Keratinocyte (primary cell): ENCODE results near the gene MAEA. TPM values are rescaled to one million over a fixed set of nuclear protein-coding genes. Genes with fewer than 3 reads are reported as not detected.
"Not testable (repeated sequence)": the region's sequence is repeated elsewhere in the genome, so short reads cannot be mapped to it uniquely, and the experiment has no call there.

Experiments used
- DNase-seq: peaks from one replicate; pipeline ENCODE4 v3.0.0-alpha.2; 2011; ENCODE audit warnings: low read depth, missing footprints, low spot score
- FAIRE-seq: peaks from 2 replicates; lab custom pipeline; 2011; peaks lifted over from hg19 to GRCh38; lab: Jason Lieb, UNC
- H2AFZ ChIP-seq: 2 replicates; pipeline ENCODE4 v1.6.0; 2012; ENCODE audit warnings: low read length, control low read depth, inconsistent platforms; ENCODE audit not compliant: control insufficient read depth
- H3K27ac ChIP-seq: 2 replicates; pipeline ENCODE4 v1.5.1; 2011; ENCODE audit warnings: low read length; ENCODE audit not compliant: control insufficient read depth, insufficient read depth
- H3K27me3 ChIP-seq: 3 replicates; pipeline ENCODE4 v1.6.0; 2011; ENCODE audit warnings: low read length; ENCODE audit not compliant: control insufficient read depth, insufficient read depth; ENCODE audit errors: extremely low read depth
- H3K36me3 ChIP-seq, 2 experiments: 2 replicates in 1 of 2; 3 replicates in 1 of 2; pipeline ENCODE4 v1.5.1; 2011; ENCODE audit warnings: low read length in 2 of 2, mild to moderate bottlenecking in 1 of 2; ENCODE audit not compliant: control insufficient read depth in 2 of 2, insufficient read depth in 2 of 2; ENCODE audit errors: extremely low read depth in 1 of 2
- H3K4me1 ChIP-seq: 3 replicates; pipeline ENCODE4 v1.5.1; 2011; ENCODE audit warnings: low read length; ENCODE audit not compliant: control insufficient read depth, insufficient read depth; ENCODE audit errors: extremely low read depth
- H3K4me2 ChIP-seq: 3 replicates; pipeline ENCODE4 v1.6.0; 2011; ENCODE audit warnings: low read depth, low read length; ENCODE audit not compliant: control insufficient read depth, insufficient read depth; ENCODE audit errors: extremely low read depth
- H3K4me3 ChIP-seq, 3 experiments: fragments of 200-600 bp in 1 of 3; sonication (generic) in 1 of 3; 2 replicates in 2 of 3; 3 replicates in 1 of 3; pipeline ENCODE4 v1.5.1; 2011 to 2016; ENCODE audit warnings: low read length in 3 of 3, mild to moderate bottlenecking in 3 of 3, control low read depth in 2 of 3, inconsistent platforms in 1 of 3, low read depth in 1 of 3, mixed read lengths in 1 of 3, mixed run types in 1 of 3, moderate library complexity in 1 of 3; ENCODE audit not compliant: control insufficient read depth in 2 of 3, insufficient read depth in 2 of 3; ENCODE audit errors: extremely low read depth in 1 of 3
- H3K79me2 ChIP-seq: 2 replicates; pipeline ENCODE4 v1.6.0; 2012; ENCODE audit warnings: low read length; ENCODE audit not compliant: control insufficient read depth, insufficient read depth
- H3K9ac ChIP-seq: 3 replicates; pipeline ENCODE4 v1.6.0; 2011; ENCODE audit warnings: low read length; ENCODE audit not compliant: control insufficient read depth, insufficient read depth; ENCODE audit errors: extremely low read depth
- H3K9me1 ChIP-seq: 3 replicates; pipeline ENCODE4 v1.6.0; 2011; ENCODE audit warnings: low read length; ENCODE audit not compliant: control insufficient read depth, insufficient read depth; ENCODE audit errors: extremely low read depth
- H3K9me3 ChIP-seq: 2 replicates; pipeline ENCODE4 v1.5.1; 2012; ENCODE audit warnings: low read depth, low read length; ENCODE audit not compliant: control insufficient read depth
- H4K20me1 ChIP-seq: 3 replicates; pipeline ENCODE4 v1.6.0; 2011; ENCODE audit warnings: low read length; ENCODE audit not compliant: control insufficient read depth, insufficient read depth; ENCODE audit errors: extremely low read depth
- EZH2 ChIP-seq: IDR thresholded peaks from one replicate; pipeline ENCODE4 v1.6.1; 2012; ENCODE audit warnings: inconsistent platforms, mild to moderate bottlenecking, low read length, moderate library complexity
- dilution Hi-C: fragments of 300-500 bp; cut with MboI; formaldehyde crosslinking; loops from one replicate; pipeline ENCODE4 v1.7.0; 2020; ENCODE audit warnings: low sequenced_read_pairs; ENCODE audit not compliant: extremely low pct_ligation_motif_present
- polyA plus RNA-seq, 5 experiments: library from polyadenylated mRNA; depleted of rRNA in 3 of 5; stranded (reverse) in 3 of 5; stranded (forward) in 1 of 5; unstranded in 1 of 5; fragments of >200 nt; gene quantifications; 1 replicate in 1 of 5; 2 replicates in 3 of 5; 3 replicates in 1 of 5; pipeline versions ENCODE4 v1.2.1 to v1.2.3, GENCODE V29; 2011 to 2012; ENCODE audit warnings: missing spikeins in 2 of 5, low read depth in 1 of 5, low replicate concordance in 1 of 5
- TF ChIP-seq, protein P1 (sequence below), 3 experiments: IDR thresholded peaks in 1 of 3; conservative IDR thresholded peaks in 1 of 3; optimal IDR thresholded peaks in 1 of 3; 2 replicates in 2 of 3; 3 replicates in 1 of 3; pipeline versions ENCODE3 to v1.5.1; 2011; ENCODE audit warnings: low read length in 3 of 3, mild to moderate bottlenecking in 3 of 3, moderate library complexity in 2 of 3, control low read depth in 1 of 3, inconsistent platforms in 1 of 3; ENCODE audit not compliant: insufficient read depth in 2 of 3; ENCODE audit errors: extremely low read depth in 1 of 3

The MAEA gene
- polyA plus RNA-seq, 1 donor (not counting 4 experiments of a cell fraction or from before 2014, with no cell fraction given): 89.7 TPM

DNA sequence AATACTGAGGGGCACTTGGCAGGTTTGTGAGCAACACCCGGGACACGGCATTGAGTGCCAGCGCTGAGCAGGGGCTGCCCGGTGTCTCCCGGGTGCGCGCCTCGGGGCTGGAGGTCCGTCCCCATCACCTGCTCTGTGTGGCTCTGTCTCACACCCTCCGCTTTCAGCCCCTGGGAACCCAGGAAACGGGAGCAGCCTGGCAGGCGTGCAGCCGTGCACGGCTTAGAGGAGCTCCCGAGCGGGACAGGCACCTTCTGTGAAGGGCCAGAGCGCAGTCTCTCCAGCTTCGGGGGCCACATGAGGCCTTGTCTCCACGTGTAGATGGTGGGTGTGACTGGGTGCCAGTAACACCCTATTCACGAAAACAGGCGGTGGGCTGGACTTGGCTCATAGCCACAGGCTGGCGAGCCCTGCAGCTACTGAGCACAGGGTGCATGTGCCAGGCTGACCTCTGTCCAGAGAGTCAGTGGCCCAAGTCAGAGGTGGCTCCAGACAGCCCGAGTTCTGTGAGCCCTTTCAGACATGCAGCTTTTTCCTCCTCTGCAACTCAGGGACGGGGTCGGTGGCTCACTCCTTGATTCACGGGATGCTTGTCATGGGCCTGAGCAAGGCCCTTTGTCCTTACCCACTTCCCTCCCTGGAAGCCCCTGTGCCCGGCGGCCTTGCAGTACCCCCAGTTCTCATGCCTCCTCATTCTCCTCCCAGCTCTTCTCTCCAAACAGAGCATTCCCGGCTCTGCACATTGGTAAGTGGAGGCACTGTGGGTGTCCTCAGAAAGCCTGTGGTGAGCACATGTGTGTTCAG lies 80.8 kb downstream of the MAEA start:
- TF ChIP-seq, protein P1, sequence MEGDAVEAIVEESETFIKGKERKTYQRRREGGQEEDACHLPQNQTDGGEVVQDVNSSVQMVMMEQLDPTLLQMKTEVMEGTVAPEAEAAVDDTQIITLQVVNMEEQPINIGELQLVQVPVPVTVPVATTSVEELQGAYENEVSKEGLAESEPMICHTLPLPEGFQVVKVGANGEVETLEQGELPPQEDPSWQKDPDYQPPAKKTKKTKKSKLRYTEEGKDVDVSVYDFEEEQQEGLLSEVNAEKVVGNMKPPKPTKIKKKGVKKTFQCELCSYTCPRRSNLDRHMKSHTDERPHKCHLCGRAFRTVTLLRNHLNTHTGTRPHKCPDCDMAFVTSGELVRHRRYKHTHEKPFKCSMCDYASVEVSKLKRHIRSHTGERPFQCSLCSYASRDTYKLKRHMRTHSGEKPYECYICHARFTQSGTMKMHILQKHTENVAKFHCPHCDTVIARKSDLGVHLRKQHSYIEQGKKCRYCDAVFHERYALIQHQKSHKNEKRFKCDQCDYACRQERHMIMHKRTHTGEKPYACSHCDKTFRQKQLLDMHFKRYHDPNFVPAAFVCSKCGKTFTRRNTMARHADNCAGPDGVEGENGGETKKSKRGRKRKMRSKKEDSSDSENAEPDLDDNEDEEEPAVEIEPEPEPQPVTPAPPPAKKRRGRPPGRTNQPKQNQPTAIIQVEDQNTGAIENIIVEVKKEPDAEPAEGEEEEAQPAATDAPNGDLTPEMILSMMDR (optimal IDR thresholded peaks at IDR 0.05 in 1 of 3, IDR thresholded peaks at IDR 0.05 in 1 of 3, conservative IDR thresholded peaks at IDR 0.05 in 1 of 3; ENCODE audit: extremely low read depth in 1 of 3, insufficient read depth in 2 of 3, low read length in 3 of 3): no peak
- no peak for TF ChIP-seq EZH2
- H3K9me3 ChIP-seq: no peaks in the 10 kb centered on the region
- no peak for FAIRE-seq
- no peak overlapping the region for H3K27ac ChIP-seq
- peaks cover 2% of the 10 kb centered on the region for H4K20me1 ChIP-seq
- peaks cover 13 to 14% of the 10 kb centered on the region in 2 experiments for H3K36me3 ChIP-seq
- H3K4me3 ChIP-seq: no peak overlapping the region
- DNase-seq: no peak
- no peaks in the 10 kb centered on the region for H3K79me2 ChIP-seq
- H3K9ac ChIP-seq: no peak overlapping the region
- no peak overlapping the region for H3K4me2 ChIP-seq
- H3K9me1 ChIP-seq: no peaks in the 10 kb centered on the region
- H3K27me3 ChIP-seq: no peaks in the 10 kb centered on the region
- no peak overlapping the region for H2AFZ ChIP-seq
- dilution Hi-C loops: no loop called here
- H3K4me1 ChIP-seq: no peaks in the 10 kb centered on the region

DNA sequence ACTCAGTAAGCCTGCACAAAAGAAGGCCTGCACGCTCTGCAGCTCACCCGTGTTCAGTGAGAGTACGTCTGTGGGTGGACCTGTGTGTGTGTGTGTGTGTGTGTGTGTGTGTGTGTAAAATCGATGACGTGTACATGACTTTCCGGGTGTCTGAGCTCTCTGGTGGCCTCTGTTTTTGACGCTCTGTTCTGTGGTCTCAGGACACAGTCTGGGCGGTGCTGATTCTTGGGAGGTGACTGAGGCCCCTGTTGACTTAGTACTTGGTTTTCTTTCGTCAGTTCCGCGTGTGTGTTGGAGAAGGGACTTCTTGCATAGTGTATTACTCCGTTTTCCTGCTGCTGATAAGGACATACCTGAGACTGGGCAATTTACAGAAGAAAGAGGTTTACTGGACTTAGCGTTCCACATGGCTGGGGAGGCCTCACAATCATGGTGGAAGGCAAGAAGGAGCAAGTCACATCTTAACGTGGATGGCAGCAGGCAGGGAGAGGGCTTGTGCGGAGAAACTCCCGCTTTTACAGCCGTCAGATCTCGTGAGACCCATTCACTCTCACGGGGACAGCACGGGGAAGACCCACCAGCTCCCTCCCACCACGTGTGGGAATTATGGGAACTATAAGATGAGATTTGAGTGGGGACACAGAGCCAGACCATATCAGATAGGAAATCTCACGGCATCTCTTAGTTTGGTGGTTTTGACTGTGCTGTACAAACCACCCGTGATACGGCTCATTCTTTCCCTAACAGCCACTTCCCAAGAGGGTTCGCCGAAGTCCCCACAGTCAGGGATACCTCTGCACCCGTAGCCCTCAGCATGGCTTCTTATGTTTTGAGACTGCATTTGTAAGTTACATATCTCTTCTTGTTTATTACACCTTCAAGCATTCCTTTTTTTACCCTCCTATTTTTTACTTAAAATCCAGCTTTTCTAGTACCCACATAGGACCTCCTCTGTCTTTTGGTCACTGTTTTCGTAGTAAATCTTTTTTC lies 81.8 kb downstream of the MAEA start:
- H2AFZ ChIP-seq: no peak overlapping the region

DNA sequence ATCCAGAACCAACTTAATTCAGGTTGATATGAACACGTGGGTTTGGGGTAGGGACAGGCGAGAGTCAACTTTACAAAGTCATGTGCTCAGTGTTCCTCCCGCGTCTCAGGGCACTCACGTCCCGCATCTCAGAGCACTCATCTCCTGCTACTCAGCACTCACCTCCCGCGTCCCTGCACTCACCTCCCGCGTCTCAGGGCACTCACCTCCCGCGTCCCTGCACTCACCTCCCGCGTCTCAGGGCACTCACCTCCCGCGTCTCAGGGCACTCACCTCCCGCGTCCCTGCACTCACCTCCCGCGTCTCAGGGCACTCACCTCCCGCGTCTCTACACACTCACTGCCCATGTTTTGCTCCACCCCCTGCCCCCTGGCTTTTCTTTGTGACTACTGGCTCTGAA lies 82.9 kb downstream of the MAEA start:
- H3K9me1 ChIP-seq, dilution Hi-C loops, H3K4me1 ChIP-seq, H3K9me3 ChIP-seq, H3K4me2 ChIP-seq, H3K9ac ChIP-seq, FAIRE-seq, H3K27ac ChIP-seq, H3K4me3 ChIP-seq, DNase-seq, H3K79me2 ChIP-seq, H3K27me3 ChIP-seq, H2AFZ ChIP-seq, H4K20me1 ChIP-seq: not testable (repeated sequence)
- H3K36me3 ChIP-seq: peaks cover 7 to 12% of the 10 kb centered on the region in 2 experiments

More for the DNA sequence above, 81.8 kb downstream of the MAEA start:
- H3K27ac ChIP-seq: no peak overlapping the region
- H3K9me3 ChIP-seq: no peaks in the 10 kb centered on the region
- H3K9me1 ChIP-seq: no peaks in the 10 kb centered on the region
- no peak for FAIRE-seq
- H3K4me2 ChIP-seq: no peak overlapping the region
- H3K9ac ChIP-seq: no peak overlapping the region
- H3K27me3 ChIP-seq: no peaks in the 10 kb centered on the region
- no peaks in the 10 kb centered on the region for H3K79me2 ChIP-seq
- H3K4me3 ChIP-seq: no peak overlapping the region
- H3K36me3 ChIP-seq: peaks cover 10 to 12% of the 10 kb centered on the region in 2 experiments
- peaks cover 2% of the 10 kb centered on the region for H4K20me1 ChIP-seq
- H3K4me1 ChIP-seq: no peaks in the 10 kb centered on the region
- dilution Hi-C loops: no loop called here
- TF ChIP-seq EZH2: no peak
- TF ChIP-seq, protein P1 (optimal IDR thresholded peaks at IDR 0.05 in 1 of 3, IDR thresholded peaks at IDR 0.05 in 1 of 3, conservative IDR thresholded peaks at IDR 0.05 in 1 of 3; ENCODE audit: extremely low read depth in 1 of 3, insufficient read depth in 2 of 3, low read length in 3 of 3): no peak
- no peak for DNase-seq
